Astrocyte (in vitro differentiated cells and primary cell): Measurements from ENCODE around the gene RHNO1. TPM values are rescaled to one million over a fixed set of nuclear protein-coding genes. Genes with fewer than 3 reads are reported as not detected.

Experiments
- DNase-seq: peaks from one replicate; pipeline ENCODE4 v3.0.0-alpha.2; 2010; ENCODE audit warnings: low read depth
- FAIRE-seq: peaks from 2 replicates; lab custom pipeline; 2011; peaks lifted over from hg19 to GRCh38; lab: Jason Lieb, UNC
- H2AFZ ChIP-seq: 2 replicates; pipeline ENCODE4 v1.6.0; 2012; ENCODE audit warnings: low read depth, low read length, inconsistent platforms
- H3K27ac ChIP-seq: 2 replicates; pipeline ENCODE4 v1.5.1; 2011; ENCODE audit warnings: low read depth, low read length, inconsistent platforms
- H3K27me3 ChIP-seq: 2 replicates; pipeline ENCODE4 v1.6.0; 2011; ENCODE audit warnings: low read length, inconsistent platforms; ENCODE audit not compliant: insufficient read depth
- H3K36me3 ChIP-seq: 2 replicates; pipeline ENCODE4 v1.5.1; 2011; ENCODE audit warnings: low read length, inconsistent platforms; ENCODE audit not compliant: insufficient read depth
- H3K4me1 ChIP-seq: 2 replicates; pipeline ENCODE4 v1.5.1; 2011; ENCODE audit warnings: low read length, inconsistent platforms; ENCODE audit not compliant: insufficient read depth
- H3K4me2 ChIP-seq: 2 replicates; pipeline ENCODE4 v1.6.0; 2012; ENCODE audit warnings: low read length, inconsistent platforms
- H3K4me3 ChIP-seq: 2 replicates; pipeline ENCODE4 v1.5.1; 2011; ENCODE audit warnings: low read depth, mild to moderate bottlenecking, low read length, inconsistent platforms; ENCODE audit not compliant: insufficient read depth
- H3K79me2 ChIP-seq: 2 replicates; pipeline ENCODE4 v1.6.0; 2012; ENCODE audit warnings: mild to moderate bottlenecking, low read length, inconsistent platforms; ENCODE audit not compliant: insufficient read depth
- H3K9ac ChIP-seq: 2 replicates; pipeline ENCODE4 v1.6.0; 2012; ENCODE audit warnings: mild to moderate bottlenecking, low read length, inconsistent platforms
- H3K9me3 ChIP-seq: 2 replicates; pipeline ENCODE4 v1.5.1; 2012; ENCODE audit warnings: low read depth, mild to moderate bottlenecking, low read length, inconsistent platforms; ENCODE audit not compliant: insufficient read depth
- H4K20me1 ChIP-seq: 2 replicates; pipeline ENCODE4 v1.6.0; 2012; ENCODE audit warnings: low read length, inconsistent platforms; ENCODE audit not compliant: insufficient read depth
- H3K27ac Mint-ChIP-seq: one replicate; pipeline ENCODE4 v1.8.0; 2021; ENCODE audit warnings: mild to moderate bottlenecking, mixed read lengths; ENCODE audit not compliant: unreplicated experiment
- H3K27me3 Mint-ChIP-seq: one replicate; pipeline ENCODE4 v1.8.0; 2021; ENCODE audit warnings: low read depth, mixed read lengths; ENCODE audit not compliant: unreplicated experiment
- H3K36me3 Mint-ChIP-seq: one replicate; pipeline ENCODE4 v1.8.0; 2021; ENCODE audit warnings: low read depth, mixed read lengths; ENCODE audit not compliant: unreplicated experiment
- H3K4me1 Mint-ChIP-seq: one replicate; pipeline ENCODE4 v1.8.0; 2021; ENCODE audit warnings: low read depth, mixed read lengths; ENCODE audit not compliant: unreplicated experiment
- H3K4me3 Mint-ChIP-seq: one replicate; pipeline ENCODE4 v1.8.0; 2021; ENCODE audit warnings: mild to moderate bottlenecking, moderate library complexity, mixed read lengths; ENCODE audit not compliant: unreplicated experiment
- H3K9me3 Mint-ChIP-seq: one replicate; pipeline ENCODE4 v1.8.0; 2021; ENCODE audit warnings: mild to moderate bottlenecking, mixed read lengths; ENCODE audit not compliant: unreplicated experiment
- EZH2 ChIP-seq: IDR thresholded peaks from 2 replicates; pipeline ENCODE4 v1.6.1; 2012; ENCODE audit warnings: mild to moderate bottlenecking, low read length, inconsistent platforms; ENCODE audit not compliant: insufficient read depth
- total RNA-seq: library from RNA; stranded (reverse); gene quantifications from 2 replicates; pipeline ENCODE4 v1.2.1, GENCODE V29; 2021
- TF ChIP-seq, protein P1 (sequence below): IDR thresholded peaks from 2 replicates; pipeline ENCODE4 v1.5.1; 2011; ENCODE audit warnings: low read depth, mild to moderate bottlenecking, inconsistent platforms, low read length, moderate library complexity; ENCODE audit not compliant: insufficient read depth

The RHNO1 gene
- total RNA-seq, 1 donor from 2014 or later: 15.0 TPM

DNA sequence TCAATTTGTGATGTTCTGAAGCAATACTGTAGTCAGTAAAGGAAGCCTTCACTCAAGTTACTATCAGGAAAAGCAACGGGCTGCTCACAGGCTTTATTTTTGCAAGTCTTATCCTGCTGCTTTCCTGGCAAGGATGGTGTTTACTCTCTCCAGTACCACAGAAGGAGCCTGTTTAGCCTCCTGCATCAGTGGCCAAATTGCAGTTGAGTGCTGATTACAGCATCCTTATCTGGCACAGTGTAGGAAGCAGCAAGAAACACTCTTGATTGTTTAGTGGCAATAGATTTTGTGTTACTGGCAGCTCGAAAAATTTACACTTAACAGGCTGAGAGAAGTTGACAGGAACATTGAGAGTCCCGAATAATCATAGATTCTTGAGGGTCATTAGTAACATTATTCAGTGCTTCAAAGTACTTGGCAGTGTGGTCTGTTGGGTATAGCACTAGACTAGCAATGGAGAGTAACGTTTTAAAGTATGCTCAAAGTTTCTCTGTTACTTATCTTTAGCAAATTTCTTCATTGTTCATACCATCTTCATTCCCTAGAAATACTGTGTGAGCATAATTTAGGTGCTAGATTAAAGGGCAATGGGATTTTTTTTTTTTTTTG is 25.4 kb downstream of the RHNO1 start:
- DNase-seq: peak; percentile 29
- Histone ChIP-seq H3K9ac (no peak overlapping the region), H3K4me3 (no peak overlapping the region), H3K36me3 (no peaks in the 10 kb centered on the region), H3K4me2 (no peak overlapping the region), H3K9me3 (no peaks in the 10 kb centered on the region), H3K27me3 (no peaks in the 10 kb centered on the region), H3K4me1 (no peaks in the 10 kb centered on the region), H3K79me2 (peaks cover 68% of the 10 kb centered on the region), H4K20me1 (peaks cover 60% of the 10 kb centered on the region), H3K27ac (no peak overlapping the region), H2AFZ (no peak overlapping the region)
- Mint-ChIP-seq H3K27ac (no peak overlapping the region), H3K9me3 (no peaks in the 10 kb centered on the region), H3K4me3 (no peak overlapping the region), H3K36me3 (no peaks in the 10 kb centered on the region), H3K4me1 (no peaks in the 10 kb centered on the region), H3K27me3 (no peaks in the 10 kb centered on the region)
- FAIRE-seq: no peak
- TF ChIP-seq, protein P1, sequence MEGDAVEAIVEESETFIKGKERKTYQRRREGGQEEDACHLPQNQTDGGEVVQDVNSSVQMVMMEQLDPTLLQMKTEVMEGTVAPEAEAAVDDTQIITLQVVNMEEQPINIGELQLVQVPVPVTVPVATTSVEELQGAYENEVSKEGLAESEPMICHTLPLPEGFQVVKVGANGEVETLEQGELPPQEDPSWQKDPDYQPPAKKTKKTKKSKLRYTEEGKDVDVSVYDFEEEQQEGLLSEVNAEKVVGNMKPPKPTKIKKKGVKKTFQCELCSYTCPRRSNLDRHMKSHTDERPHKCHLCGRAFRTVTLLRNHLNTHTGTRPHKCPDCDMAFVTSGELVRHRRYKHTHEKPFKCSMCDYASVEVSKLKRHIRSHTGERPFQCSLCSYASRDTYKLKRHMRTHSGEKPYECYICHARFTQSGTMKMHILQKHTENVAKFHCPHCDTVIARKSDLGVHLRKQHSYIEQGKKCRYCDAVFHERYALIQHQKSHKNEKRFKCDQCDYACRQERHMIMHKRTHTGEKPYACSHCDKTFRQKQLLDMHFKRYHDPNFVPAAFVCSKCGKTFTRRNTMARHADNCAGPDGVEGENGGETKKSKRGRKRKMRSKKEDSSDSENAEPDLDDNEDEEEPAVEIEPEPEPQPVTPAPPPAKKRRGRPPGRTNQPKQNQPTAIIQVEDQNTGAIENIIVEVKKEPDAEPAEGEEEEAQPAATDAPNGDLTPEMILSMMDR: no peak
- TF ChIP-seq EZH2: no peak

DNA sequence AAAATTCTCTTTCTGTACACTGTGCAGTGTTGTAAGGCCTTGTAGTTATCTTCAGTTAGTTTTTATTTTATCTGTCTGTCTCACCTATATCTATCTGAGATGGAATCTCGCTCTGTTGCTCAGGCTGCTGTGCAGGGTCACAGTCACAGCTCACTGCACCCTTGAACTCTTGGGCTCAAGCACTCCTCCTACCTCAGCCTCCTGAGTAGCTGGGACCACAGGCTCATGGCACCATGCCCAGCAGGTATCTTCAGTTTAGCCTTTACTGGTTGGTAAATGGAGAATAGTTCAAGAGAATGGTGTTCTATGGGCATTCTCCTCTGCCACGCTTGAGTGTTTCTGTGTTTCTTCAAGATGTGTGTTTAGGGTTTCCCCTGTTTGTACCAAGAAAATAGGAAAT is 27.2 kb downstream of the RHNO1 start:
- Histone ChIP-seq H3K79me2 (peaks cover 73% of the 10 kb centered on the region), H3K27ac (no peak overlapping the region), H3K36me3 (peaks cover 4% of the 10 kb centered on the region), H3K4me2 (no peak overlapping the region), H4K20me1 (peaks cover 66% of the 10 kb centered on the region), H3K4me1 (no peaks in the 10 kb centered on the region), H3K4me3 (no peak overlapping the region), H3K27me3 (no peaks in the 10 kb centered on the region), H3K9ac (no peak overlapping the region), H2AFZ (no peak overlapping the region), H3K9me3 (no peaks in the 10 kb centered on the region)
- no peaks in the 10 kb centered on the region for H3K27me3 Mint-ChIP-seq
- DNase-seq (no peak), FAIRE-seq (no peak)
- H3K27ac Mint-ChIP-seq: no peak overlapping the region
- H3K9me3 Mint-ChIP-seq: no peaks in the 10 kb centered on the region
- TF ChIP-seq, protein P1: no peak
- no peak for TF ChIP-seq EZH2
- H3K4me3 Mint-ChIP-seq: no peak overlapping the region
- peaks cover 1% of the 10 kb centered on the region for H3K36me3 Mint-ChIP-seq
- no peaks in the 10 kb centered on the region for H3K4me1 Mint-ChIP-seq

DNA sequence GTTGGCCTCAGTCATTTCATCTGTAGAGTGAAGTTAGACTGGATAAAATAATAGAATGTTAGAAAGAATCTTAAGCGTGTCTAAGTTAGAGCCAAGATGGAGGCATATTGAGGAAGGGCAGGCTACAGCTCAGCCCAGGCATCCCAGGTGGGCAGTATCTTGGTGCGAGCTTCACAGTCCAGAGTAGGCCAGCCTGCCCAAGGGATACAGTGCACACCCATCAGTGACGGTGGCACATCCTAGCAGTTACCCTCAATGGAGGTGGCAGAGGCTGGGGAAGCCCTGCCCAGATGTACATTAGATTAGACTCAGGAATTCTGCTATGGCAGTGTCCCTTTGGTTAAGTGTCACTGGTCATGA is 35.2 kb downstream of the RHNO1 start:
- Mint-ChIP-seq H3K9me3 (no peaks in the 10 kb centered on the region), H3K36me3 (peaks cover 11% of the 10 kb centered on the region), H3K4me3 (no peak overlapping the region), H3K27ac (no peak overlapping the region), H3K4me1 (peaks cover 4% of the 10 kb centered on the region), H3K27me3 (no peaks in the 10 kb centered on the region)
- peaks cover 28% of the 10 kb centered on the region for H4K20me1 ChIP-seq
- H3K4me2 ChIP-seq: peak overlapping the region; percentile 19
- DNase-seq (no peak), FAIRE-seq (no peak)
- H3K4me1 ChIP-seq: peaks cover 7% of the 10 kb centered on the region
- H3K27me3 ChIP-seq: no peaks in the 10 kb centered on the region
- no peak overlapping the region for H3K4me3 ChIP-seq
- H3K27ac ChIP-seq: peak overlapping the region; percentile 14
- H3K9ac ChIP-seq: no peak overlapping the region
- H3K9me3 ChIP-seq: no peaks in the 10 kb centered on the region
- H3K36me3 ChIP-seq: peaks cover 14% of the 10 kb centered on the region
- H3K79me2 ChIP-seq: peaks cover 20% of the 10 kb centered on the region
- no peak overlapping the region for H2AFZ ChIP-seq
- no peak for TF ChIP-seq EZH2
- TF ChIP-seq, protein P1: no peak
